ENCODE measurements around the gene SMAD6.

The SMAD6 gene

GRCh38 chr15:66809664-66810063 is 107.6 kb downstream of the SMAD6 start:
- no peaks in the 10 kb centered on the region for H3K4me1 ChIP-seq (ENCODE audit: low read depth, poor library complexity, severe bottlenecking)
- H3K36me3 ChIP-seq (ENCODE audit: insufficient read depth): no peaks in the 10 kb centered on the region
- no peak overlapping the region for H3K9ac ChIP-seq
- no peak for TF ChIP-seq CTCF (conservative IDR thresholded peaks at IDR 0.05; ENCODE audit: low read depth, low read length)
- H3K27me3 ChIP-seq (ENCODE audit: insufficient read depth, low read depth): no peaks in the 10 kb centered on the region
- no peak overlapping the region for H3K27ac ChIP-seq
- no peak overlapping the region for H2AFZ ChIP-seq (ENCODE audit: low read depth)
- H3K4me2 ChIP-seq: no peak overlapping the region
- H3K79me2 ChIP-seq (ENCODE audit: insufficient read depth, low read depth): no peaks in the 10 kb centered on the region
- no peaks in the 10 kb centered on the region for H4K20me1 ChIP-seq (ENCODE audit: insufficient read depth)
- no peak overlapping the region for H3K4me3 ChIP-seq (IDR thresholded peaks at IDR 0.05; ENCODE audit: insufficient read depth, low read depth, low read length)

GRCh38 chr15:66815318-66815717 is 113.3 kb downstream of the SMAD6 start:
- H3K27ac ChIP-seq: no peak overlapping the region

GRCh38 chr15:66816201-66816600 is 114.2 kb downstream of the SMAD6 start:
- H3K27me3 ChIP-seq (ENCODE audit: insufficient read depth, low read depth): no peaks in the 10 kb centered on the region
- no peak overlapping the region for H3K9ac ChIP-seq
- H4K20me1 ChIP-seq (ENCODE audit: insufficient read depth): no peaks in the 10 kb centered on the region
- no peak overlapping the region for H2AFZ ChIP-seq (ENCODE audit: low read depth)
- H3K4me1 ChIP-seq (ENCODE audit: low read depth, poor library complexity, severe bottlenecking): no peaks in the 10 kb centered on the region
- TF ChIP-seq CTCF (conservative IDR thresholded peaks at IDR 0.05; ENCODE audit: low read depth, low read length): no peak
- H3K4me3 ChIP-seq (IDR thresholded peaks at IDR 0.05; ENCODE audit: insufficient read depth, low read depth, low read length): no peak overlapping the region
- no peak overlapping the region for H3K27ac ChIP-seq
- no peaks in the 10 kb centered on the region for H3K36me3 ChIP-seq (ENCODE audit: insufficient read depth)
- no peak overlapping the region for H3K4me2 ChIP-seq
- no peaks in the 10 kb centered on the region for H3K79me2 ChIP-seq (ENCODE audit: insufficient read depth, low read depth)

More at GRCh38 chr15:66815318-66815717, 113.3 kb downstream of the SMAD6 start:
- H3K79me2 ChIP-seq (ENCODE audit: insufficient read depth, low read depth): no peaks in the 10 kb centered on the region
- no peak for TF ChIP-seq CTCF (conservative IDR thresholded peaks at IDR 0.05; ENCODE audit: low read depth, low read length)
- H3K4me3 ChIP-seq (IDR thresholded peaks at IDR 0.05; ENCODE audit: insufficient read depth, low read depth, low read length): no peak overlapping the region
- no peak overlapping the region for H2AFZ ChIP-seq (ENCODE audit: low read depth)
- no peaks in the 10 kb centered on the region for H4K20me1 ChIP-seq (ENCODE audit: insufficient read depth)
- H3K9ac ChIP-seq: no peak overlapping the region
- no peak overlapping the region for H3K4me2 ChIP-seq
- H3K27me3 ChIP-seq (ENCODE audit: insufficient read depth, low read depth): no peaks in the 10 kb centered on the region
- H3K36me3 ChIP-seq (ENCODE audit: insufficient read depth): no peaks in the 10 kb centered on the region
- no peaks in the 10 kb centered on the region for H3K4me1 ChIP-seq (ENCODE audit: low read depth, poor library complexity, severe bottlenecking)

GRCh38 chr15:66819084-66819483 is 117.0 kb downstream of the SMAD6 start:
- H3K27me3 ChIP-seq (ENCODE audit: insufficient read depth, low read depth): no peaks in the 10 kb centered on the region
- H3K79me2 ChIP-seq (ENCODE audit: insufficient read depth, low read depth): no peaks in the 10 kb centered on the region
- no peaks in the 10 kb centered on the region for H4K20me1 ChIP-seq (ENCODE audit: insufficient read depth)
- H3K36me3 ChIP-seq (ENCODE audit: insufficient read depth): no peaks in the 10 kb centered on the region
- H3K27ac ChIP-seq: no peak overlapping the region
- H2AFZ ChIP-seq (ENCODE audit: low read depth): no peak overlapping the region
- no peak overlapping the region for H3K9ac ChIP-seq
- H3K4me1 ChIP-seq (ENCODE audit: low read depth, poor library complexity, severe bottlenecking): no peaks in the 10 kb centered on the region
- H3K4me2 ChIP-seq: no peak overlapping the region
- TF ChIP-seq CTCF (conservative IDR thresholded peaks at IDR 0.05; ENCODE audit: low read depth, low read length): no peak
- no peak overlapping the region for H3K4me3 ChIP-seq (IDR thresholded peaks at IDR 0.05; ENCODE audit: insufficient read depth, low read depth, low read length)

Data from KMS-11 (cell line).